GM10248 (cell line): ENCODE results near the gene COPB2.
"Not testable (repeated sequence)": the region's sequence is repeated elsewhere in the genome, so short reads cannot be mapped to it uniquely, and the experiment has no call there.

Experiments used
- CTCF ChIA-PET: fragments of 300-600 bp; sonication (Branson Sonifier 250); formaldehyde crosslinking; extraction: SDS; loops from one replicate; lab custom pipeline; 2021; ENCODE audit warnings: antibody characterized with exemption; lab: Yijun Ruan, JAX
- POLR2A ChIA-PET: fragments of 350-650 bp; sonication (Branson Sonifier 250); formaldehyde crosslinking; extraction: SDS; loops from one replicate; lab custom pipeline; 2020; ENCODE audit warnings: antibody characterized with exemption; lab: Yijun Ruan, JAX
- DNase-seq: peaks from one replicate; pipeline ENCODE4 v3.0.0; 2012; ENCODE audit errors: extremely low spot score
- TF ChIP-seq, protein P1 (sequence below): IDR thresholded peaks from 2 replicates; pipeline ENCODE4 v1.5.1; 2012; ENCODE audit warnings: mild to moderate bottlenecking, low read depth; ENCODE audit errors: extremely low read depth, missing control alignments, control extremely low read depth

The COPB2 gene

GRCh38 chr3:139346771-139347170 lies 42.7 kb downstream of the COPB2 start:
- CTCF ChIA-PET: no interaction called here
- no peak for DNase-seq
- POLR2A ChIA-PET: interaction anchor here (1.8 kb wide), 1 partner anchor 43 kb away, joined by 4 read pairs; the partner anchor contains the start of gene COPB2
- TF ChIP-seq, protein P1, sequence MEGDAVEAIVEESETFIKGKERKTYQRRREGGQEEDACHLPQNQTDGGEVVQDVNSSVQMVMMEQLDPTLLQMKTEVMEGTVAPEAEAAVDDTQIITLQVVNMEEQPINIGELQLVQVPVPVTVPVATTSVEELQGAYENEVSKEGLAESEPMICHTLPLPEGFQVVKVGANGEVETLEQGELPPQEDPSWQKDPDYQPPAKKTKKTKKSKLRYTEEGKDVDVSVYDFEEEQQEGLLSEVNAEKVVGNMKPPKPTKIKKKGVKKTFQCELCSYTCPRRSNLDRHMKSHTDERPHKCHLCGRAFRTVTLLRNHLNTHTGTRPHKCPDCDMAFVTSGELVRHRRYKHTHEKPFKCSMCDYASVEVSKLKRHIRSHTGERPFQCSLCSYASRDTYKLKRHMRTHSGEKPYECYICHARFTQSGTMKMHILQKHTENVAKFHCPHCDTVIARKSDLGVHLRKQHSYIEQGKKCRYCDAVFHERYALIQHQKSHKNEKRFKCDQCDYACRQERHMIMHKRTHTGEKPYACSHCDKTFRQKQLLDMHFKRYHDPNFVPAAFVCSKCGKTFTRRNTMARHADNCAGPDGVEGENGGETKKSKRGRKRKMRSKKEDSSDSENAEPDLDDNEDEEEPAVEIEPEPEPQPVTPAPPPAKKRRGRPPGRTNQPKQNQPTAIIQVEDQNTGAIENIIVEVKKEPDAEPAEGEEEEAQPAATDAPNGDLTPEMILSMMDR: no peak

GRCh38 chr3:139343895-139344856 lies 45.3 kb downstream of the COPB2 start, which contains the start of gene MRPS22:
Gene MRPS22, plus strand, starts transcription at chr3:139344020. Its CDS starts 7 bp downstream, at chr3:139344027.
- POLR2A ChIA-PET: no interaction called here
- CTCF ChIA-PET: interaction anchor here (0.6 to 2.4 kb wide), 6 partner anchors 9 to 429 kb away, joined by 3 to 18 read pairs (median 4); no protein-coding TSS in a partner anchor
- TF ChIP-seq, protein P1: no peak
- DNase-seq: peak; percentile 92

- TF ChIP-seq, protein P1: no peak
- CTCF ChIA-PET: interaction anchor here (1.3 to 4.8 kb wide), 3 partner anchors 11 to 427 kb away, joined by 6 to 34 read pairs (median 12); no protein-coding TSS in a partner anchor
- POLR2A ChIA-PET: no interaction called here
- DNase-seq: no peak
Observed at GRCh38 chr3:139342054-139342453, 47.4 kb downstream of the COPB2 start.

DNA sequence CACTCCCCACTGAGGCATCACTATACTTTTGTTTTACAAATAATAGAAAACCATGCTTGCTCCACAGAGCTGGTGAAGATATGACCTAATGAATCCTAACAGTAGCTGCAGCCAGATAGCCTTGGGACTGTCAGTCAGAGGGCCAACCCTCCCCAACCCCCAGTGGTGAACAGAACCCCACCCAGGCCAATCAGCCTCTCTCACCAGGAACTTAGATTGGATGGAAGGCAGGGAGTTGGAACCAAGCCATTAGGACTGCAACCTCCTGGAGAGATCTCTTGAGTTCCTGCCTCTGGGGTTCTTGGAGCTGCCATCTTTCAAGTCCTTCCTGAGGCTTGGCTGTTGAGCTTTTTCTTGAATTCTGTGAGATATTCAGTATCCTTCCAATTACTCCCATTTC lies 48.7 kb downstream of the COPB2 start:
- CTCF ChIA-PET: interaction anchor here (0.8 to 4.8 kb wide), 4 partner anchors 10 to 405 kb away, joined by 3 to 34 read pairs (median 4); no protein-coding TSS in a partner anchor
- TF ChIP-seq, protein P1: no peak
- POLR2A ChIA-PET: no interaction called here
- no peak for DNase-seq

- POLR2A ChIA-PET: no interaction called here
- TF ChIP-seq, protein P1: no peak
- CTCF ChIA-PET: interaction anchor here (1.0 to 4.8 kb wide), 2 partner anchors 9 to 403 kb away, joined by 4 to 34 read pairs; no protein-coding TSS in a partner anchor
- no peak for DNase-seq
Observed at GRCh38 chr3:139339219-139339906, 50.1 kb downstream of the COPB2 start.

DNA sequence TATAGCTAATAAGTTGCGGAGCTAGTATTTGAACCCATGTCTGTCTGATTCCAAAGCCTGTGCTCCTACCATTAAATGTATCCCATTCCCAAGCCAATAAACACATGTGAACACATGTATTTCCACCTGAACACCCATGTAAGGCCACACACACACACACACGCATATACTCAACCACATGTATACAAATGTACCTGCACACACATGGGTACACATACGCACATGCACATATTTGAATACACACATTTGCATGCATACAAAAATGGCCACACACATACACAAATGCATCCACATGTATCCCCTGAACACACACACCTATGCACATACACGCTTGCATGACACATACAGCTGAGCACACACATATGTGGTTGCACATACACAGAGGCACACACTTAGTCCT lies 51.0 kb downstream of the COPB2 start:
- ChIA-PET POLR2A (no interaction called here), CTCF (interaction anchor here (1.0 to 4.8 kb wide), 2 partner anchors 8 to 415 kb away, joined by 4 to 34 read pairs; no protein-coding TSS in a partner anchor)
- DNase-seq: no peak
- TF ChIP-seq, protein P1: no peak

DNA sequence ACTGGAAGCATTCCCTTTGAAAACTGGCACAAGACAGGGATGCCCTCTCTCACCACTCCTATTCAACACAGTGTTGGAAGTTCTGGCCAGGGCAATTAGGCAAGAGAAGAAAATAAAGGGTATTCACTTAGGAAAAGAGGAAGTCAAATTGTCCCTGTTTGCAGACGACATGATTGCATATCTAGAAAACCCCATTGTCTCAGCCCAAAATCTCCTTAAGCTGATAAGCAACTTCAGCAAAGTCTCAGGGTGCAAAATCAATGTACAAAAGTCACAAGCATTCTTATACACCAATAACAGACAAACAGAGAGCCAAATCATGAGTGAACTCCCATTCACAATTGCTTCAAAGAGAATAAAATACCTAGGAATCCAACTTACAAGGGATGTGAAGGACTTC lies 54.8 kb downstream of the COPB2 start:
- DNase-seq, POLR2A ChIA-PET, CTCF ChIA-PET: not testable (repeated sequence)
